SIG-M5 treated with dmso at 0.1 percent for 504 hours (cell line): ENCODE data around the gene EIF1AD.
"Not testable (repeated sequence)": the region's sequence is repeated elsewhere in the genome, so short reads cannot be mapped to it uniquely, and the experiment has no call there.

Experiments
- DNase-seq: peaks from one replicate; lab custom pipeline; 2025; ENCODE audit not compliant: unreplicated experiment; lab: John Stamatoyannopoulos, UW

Gene EIF1AD

GRCh38 chr11:66001942-66002647 lies at the start of gene EIF1AD, which contains the start of gene BANF1:
Gene EIF1AD, minus strand, starts transcription at chr11:66002157. Its CDS starts 1,768 bp downstream, at chr11:66000389.
Gene BANF1, plus strand, starts transcription at chr11:66002503. Its CDS starts 748 bp downstream, at chr11:66003251.
- DNase-seq = peak; percentile 100

- no peak for DNase-seq
Observed at GRCh38 chr11:66051371-66051765, 49.4 kb upstream of the EIF1AD start.

- DNase-seq = no peak
Observed at GRCh38 chr11:66050581-66051231, 48.7 kb upstream of the EIF1AD start.

GRCh38 chr11:66048547-66049323 lies 46.8 kb upstream of the EIF1AD start, which contains the start of gene GAL3ST3:
Gene GAL3ST3, minus strand, starts transcription at chr11:66049161. Its CDS starts 3,746 bp downstream, at chr11:66045415.
- no peak for DNase-seq

GRCh38 chr11:66047541-66048365 lies 45.8 kb upstream of the EIF1AD start:
- no peak for DNase-seq

GRCh38 chr11:66046901-66047300 lies 44.9 kb upstream of the EIF1AD start:
- DNase-seq = no peak

- peak; percentile 43 for DNase-seq
Observed at GRCh38 chr11:66045177-66045639, 43.3 kb upstream of the EIF1AD start.

GRCh38 chr11:66044757-66045156 lies 42.8 kb upstream of the EIF1AD start:
- DNase-seq = no peak

GRCh38 chr11:66042996-66043906 lies 41.3 kb upstream of the EIF1AD start:
- DNase-seq = no peak

GRCh38 chr11:66042227-66042995 lies 40.5 kb upstream of the EIF1AD start:
- DNase-seq = no peak

- DNase-seq = no peak
Observed at GRCh38 chr11:66039765-66040164, 37.8 kb upstream of the EIF1AD start.

- DNase-seq = no peak
Observed at GRCh38 chr11:66037327-66037726, 35.4 kb upstream of the EIF1AD start.

- no peak for DNase-seq
Observed at GRCh38 chr11:66036334-66036710, 34.4 kb upstream of the EIF1AD start.

GRCh38 chr11:66035653-66036333 lies 33.8 kb upstream of the EIF1AD start:
- no peak for DNase-seq

GRCh38 chr11:66032957-66033735 lies 31.2 kb upstream of the EIF1AD start:
- DNase-seq = no peak

GRCh38 chr11:66026017-66026529 lies 24.1 kb upstream of the EIF1AD start, which contains the start of gene CATSPER1:
Gene CATSPER1, minus strand, starts transcription at chr11:66026479. Its CDS starts 100 bp downstream, at chr11:66026379.
- no peak for DNase-seq

- DNase-seq = not testable (repeated sequence)
Observed at GRCh38 chr11:66023186-66023440, 21.2 kb upstream of the EIF1AD start.
